Measurements from ENCODE around the gene PIK3CB.

GRCh38 chr3:138642927-138643253 lies 191.8 kb downstream of the PIK3CB start:
- TF ChIP-seq REST (IDR thresholded peaks at IDR 0.05; ENCODE audit: low read depth) (no peak), MAX (IDR thresholded peaks at IDR 0.05) (no peak), RAD21 (IDR thresholded peaks at IDR 0.05; ENCODE audit: low read depth) (no peak), YY1 (IDR thresholded peaks at IDR 0.05; ENCODE audit: low read depth) (no peak), CREB1 (IDR thresholded peaks at IDR 0.05; ENCODE audit: low read depth) (no peak), CEBPB (IDR thresholded peaks at IDR 0.05) (no peak), ZBTB7A (IDR thresholded peaks at IDR 0.05; ENCODE audit: low read depth) (no peak), TEAD4 (IDR thresholded peaks at IDR 0.05) (no peak), EGR1 (IDR thresholded peaks at IDR 0.05) (no peak), USF1 (IDR thresholded peaks at IDR 0.05) (no peak), TAF1 (IDR thresholded peaks at IDR 0.05; ENCODE audit: low read depth) (no peak)

Data from Ishikawa (cell line).